Smooth muscle cell (in vitro differentiated cells): ENCODE data around the gene ZNF26. TPM values are rescaled to one million over a fixed set of nuclear protein-coding genes. Genes with fewer than 3 reads are reported as not detected.
"Not testable (repeated sequence)": the region's sequence is repeated elsewhere in the genome, so short reads cannot be mapped to it uniquely, and the experiment has no call there.

ENCODE experiments used
- DNase-seq: peaks from one replicate; lab custom pipeline; 2025; ENCODE audit not compliant: unreplicated experiment; lab: John Stamatoyannopoulos, UW
- H2AFZ ChIP-seq: fragments of 200-600 bp; sonication (generic); 2 replicates; pipeline ENCODE4 v1.6.0; 2016; ENCODE audit warnings: antibody characterized with exemption, low read depth, mild to moderate bottlenecking
- H3F3A ChIP-seq: fragments of 200-600 bp; sonication (generic); 2 replicates; pipeline ENCODE4 v1.6.0; 2017; ENCODE audit warnings: antibody characterized with exemption, low read depth
- H3K27ac ChIP-seq: fragments of 200-600 bp; sonication (generic); 2 replicates; pipeline ENCODE4 v1.5.1; 2016; ENCODE audit warnings: low read depth, mild to moderate bottlenecking
- H3K27me3 ChIP-seq: fragments of 200-600 bp; sonication (generic); 2 replicates; pipeline ENCODE4 v1.6.1; 2016; ENCODE audit warnings: low read depth, mild to moderate bottlenecking
- H3K36me3 ChIP-seq: fragments of 200-600 bp; sonication (generic); 2 replicates; pipeline ENCODE4 v1.5.1; 2016; ENCODE audit warnings: low read depth
- H3K4me1 ChIP-seq: fragments of 200-600 bp; sonication (generic); 2 replicates; pipeline ENCODE4 v1.5.1; 2016; ENCODE audit warnings: low read depth
- H3K4me2 ChIP-seq: fragments of 200-600 bp; sonication (generic); 2 replicates; pipeline ENCODE4 v1.6.0; 2016; ENCODE audit warnings: mild to moderate bottlenecking
- H3K4me3 ChIP-seq: fragments of 200-600 bp; sonication (generic); 2 replicates; pipeline ENCODE4 v1.5.1; 2016; ENCODE audit warnings: mild to moderate bottlenecking
- H3K79me2 ChIP-seq: fragments of 200-600 bp; sonication (generic); 2 replicates; pipeline ENCODE4 v1.6.0; 2016; ENCODE audit warnings: low read depth, mild to moderate bottlenecking
- H3K9ac ChIP-seq: fragments of 200-600 bp; sonication (generic); 2 replicates; pipeline ENCODE4 v1.6.0; 2016; ENCODE audit warnings: low read depth
- H3K9me3 ChIP-seq: fragments of 200-600 bp; sonication (generic); replicated peaks from 2 replicates; pipeline ENCODE4 v1.5.1; 2016; ENCODE audit warnings: low read depth
- H4K20me1 ChIP-seq: fragments of 200-600 bp; sonication (generic); 2 replicates; pipeline ENCODE4 v1.6.0; 2016; ENCODE audit warnings: low read depth
- CTCF ChIP-seq: fragments of 200-600 bp; sonication (generic); IDR thresholded peaks from 2 replicates; pipeline ENCODE4 v1.5.1; 2017; ENCODE audit warnings: borderline replicate concordance, mild to moderate bottlenecking, antibody characterized with exemption; ENCODE audit not compliant: insufficient read depth, poor library complexity, severe bottlenecking
- WGBS: methylation state at CpG from one replicate; pipeline ENCODE4 v1.1.7; 2016; ENCODE audit warnings: low lambda C conversion rate; 5-methylcytosine and 5-hydroxymethylcytosine counted together
- polyA plus RNA-seq: library from polyadenylated mRNA; unstranded; fragments of >200 nt; fragmentation: Nextera tagmentation; extraction: Ambion mirVana; gene quantifications from 2 replicates; pipeline ENCODE4 v1.2.1, GENCODE V29; 2016
- total RNA-seq: library from RNA; depleted of rRNA; stranded (reverse); fragments of >200 nt; gene quantifications from 2 replicates; pipeline ENCODE4 v1.2.3, GENCODE V29; 2014

ZNF26 gene
- total and polyA plus RNA-seq, 2 experiments from 2014 or later: 6.1 to 8.8 TPM

DNA sequence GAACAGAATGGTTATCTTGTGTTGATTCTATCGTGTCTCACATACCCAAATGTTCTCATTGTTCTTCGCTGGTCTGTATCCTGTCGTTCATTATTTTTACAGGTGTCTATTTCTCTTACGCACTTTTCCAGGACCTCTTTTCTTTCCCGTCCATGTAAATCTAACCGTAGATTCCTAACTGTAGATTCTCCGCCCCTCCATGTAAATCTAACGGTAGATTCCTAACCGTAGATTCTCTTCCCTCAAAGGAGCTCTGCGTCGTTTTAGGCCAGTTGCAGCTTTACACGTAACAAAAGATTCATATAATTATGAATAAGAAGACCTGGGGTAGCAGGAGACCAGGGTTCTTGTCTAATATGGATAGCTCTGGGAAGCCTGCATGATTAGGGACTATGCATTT is 20.4 kb upstream of the ZNF26 start:
- H3K4me1 ChIP-seq: no peaks in the 10 kb centered on the region
- no peak overlapping the region for H3K27ac ChIP-seq
- no peak overlapping the region for H3K4me2 ChIP-seq
- H3K27me3 ChIP-seq: no peaks in the 10 kb centered on the region
- H3F3A ChIP-seq: no peaks in the 10 kb centered on the region
- H2AFZ ChIP-seq: no peak overlapping the region
- no peaks in the 10 kb centered on the region for H4K20me1 ChIP-seq
- no peaks in the 10 kb centered on the region for H3K9me3 ChIP-seq
- no peak overlapping the region for H3K4me3 ChIP-seq
- H3K9ac ChIP-seq: no peak overlapping the region
- WGBS: 94% methylated on average over 12 of the region's 12 CpGs
- DNase-seq: no peak
- no peaks in the 10 kb centered on the region for H3K79me2 ChIP-seq
- TF ChIP-seq CTCF: no peak
- H3K36me3 ChIP-seq: no peaks in the 10 kb centered on the region

GRCh38 chr12:132966676-132967415 is 19.3 kb upstream of the ZNF26 start:
- Histone ChIP-seq H3K4me2 (no peak overlapping the region), H3K9me3 (peaks cover 2% of the 10 kb centered on the region), H3K79me2 (no peaks in the 10 kb centered on the region), H3K27ac (no peak overlapping the region), H4K20me1 (no peaks in the 10 kb centered on the region), H3K36me3 (no peaks in the 10 kb centered on the region), H2AFZ (no peak overlapping the region), H3K9ac (no peak overlapping the region), H3K4me1 (no peaks in the 10 kb centered on the region), H3K27me3 (no peaks in the 10 kb centered on the region), H3F3A (no peaks in the 10 kb centered on the region), H3K4me3 (no peak overlapping the region)
- no peak for DNase-seq
- TF ChIP-seq CTCF: no peak
- 94% methylated on average over 12 of the region's 12 CpGs for WGBS

GRCh38 chr12:132967736-132968135 is 18.4 kb upstream of the ZNF26 start:
- no peaks in the 10 kb centered on the region for H3K27me3 ChIP-seq
- no peak overlapping the region for H3K9ac ChIP-seq
- H3K27ac ChIP-seq: no peak overlapping the region
- H3K4me3 ChIP-seq: no peak overlapping the region
- H3K79me2 ChIP-seq: no peaks in the 10 kb centered on the region
- peaks cover 4% of the 10 kb centered on the region for H3K9me3 ChIP-seq
- no peaks in the 10 kb centered on the region for H3K4me1 ChIP-seq
- H3K36me3 ChIP-seq: no peaks in the 10 kb centered on the region
- H3K4me2 ChIP-seq: no peak overlapping the region
- no peaks in the 10 kb centered on the region for H3F3A ChIP-seq
- TF ChIP-seq CTCF: no peak
- no peak overlapping the region for H2AFZ ChIP-seq
- H4K20me1 ChIP-seq: no peaks in the 10 kb centered on the region
- WGBS: 97% methylated on average over 21 of the region's 21 CpGs
- DNase-seq: no peak

GRCh38 chr12:132972374-132972773 is 13.8 kb upstream of the ZNF26 start:
- H3K27me3 ChIP-seq: no peaks in the 10 kb centered on the region
- DNase-seq: no peak
- no peak overlapping the region for H2AFZ ChIP-seq
- H3K4me1 ChIP-seq: no peaks in the 10 kb centered on the region
- no peaks in the 10 kb centered on the region for H3K36me3 ChIP-seq
- H3K79me2 ChIP-seq: no peaks in the 10 kb centered on the region
- no peak overlapping the region for H3K27ac ChIP-seq
- no peak for TF ChIP-seq CTCF
- no peaks in the 10 kb centered on the region for H4K20me1 ChIP-seq
- 80% methylated on average over 1 of the region's 1 CpG for WGBS
- peaks cover 4% of the 10 kb centered on the region for H3K9me3 ChIP-seq
- H3K4me3 ChIP-seq: no peak overlapping the region
- H3F3A ChIP-seq: no peaks in the 10 kb centered on the region
- H3K9ac ChIP-seq: no peak overlapping the region
- H3K4me2 ChIP-seq: no peak overlapping the region

- H3K79me2 ChIP-seq, H3F3A ChIP-seq, H3K9me3 ChIP-seq, H3K4me1 ChIP-seq, H3K36me3 ChIP-seq, H4K20me1 ChIP-seq, DNase-seq, H3K4me2 ChIP-seq, H3K4me3 ChIP-seq, H3K27ac ChIP-seq, H3K9ac ChIP-seq, H3K27me3 ChIP-seq, H2AFZ ChIP-seq: not testable (repeated sequence)
- WGBS: 53% methylated on average over 13 of the region's 13 CpGs
Observed at GRCh38 chr12:132976870-132977269, 9.3 kb upstream of the ZNF26 start.
